Upper lobe of right lung (tissue), 1 donor: ENCODE measurements around the gene SHISAL1. TPM values are rescaled to one million over a fixed set of nuclear protein-coding genes. Genes with fewer than 3 reads are reported as not detected.

Experiments
- ATAC-seq: fragments of 200-7000 bp; cut with Tn5 transposase; one replicate; pipeline ENCODE4 v1.9.1; 2020; ENCODE audit warnings: mild to moderate bottlenecking, moderate library complexity
- DNase-seq: peaks from one replicate; pipeline ENCODE4 v3.0.0-alpha.2; 2020
- H3K27ac ChIP-seq: fragments of 200-600 bp; one replicate; pipeline ENCODE4 v1.8.0; 2022
- H3K27me3 ChIP-seq: fragments of 200-600 bp; one replicate; pipeline ENCODE4 v1.8.0; 2022; ENCODE audit warnings: mild to moderate bottlenecking
- H3K36me3 ChIP-seq: fragments of 200-600 bp; one replicate; pipeline ENCODE4 v1.8.0; 2022
- H3K4me1 ChIP-seq: fragments of 200-600 bp; one replicate; pipeline ENCODE4 v1.8.0; 2022
- H3K4me3 ChIP-seq: fragments of 200-600 bp; one replicate; pipeline ENCODE4 v1.8.0; 2022; ENCODE audit warnings: mild to moderate bottlenecking
- H3K9me3 ChIP-seq: fragments of 200-600 bp; one replicate; pipeline ENCODE4 v1.8.0; 2022
- CTCF ChIP-seq: fragments of 200-600 bp; IDR thresholded peaks from one replicate; pipeline ENCODE4 v1.8.0; 2022; ENCODE audit warnings: antibody characterized with exemption
- intact Hi-C: fragments of 100-400 bp; cut with DNase I; formaldehyde crosslinking; loops from one replicate; pipeline ENCODE4 v1.11.0; 2022
- total RNA-seq: library from RNA; stranded (reverse); fragmentation: NEBNext Ultra II Directional; extraction: Animal tissue kit (Norgen Biotek cat#: 25700); gene quantifications from one replicate; pipeline ENCODE4 v1.2.1, GENCODE V29; 2021
- donor health status: DM: no; HTN: yes; CAD: no; lungs with severe emphysema.

The SHISAL1 gene
- total RNA-seq, 1 donor from 2014 or later, result 1.0 TPM

- Histone ChIP-seq H3K36me3 (no peaks in the 10 kb centered on the region), H3K27ac (no peak overlapping the region), H3K9me3 (no peaks in the 10 kb centered on the region), H3K4me1 (no peaks in the 10 kb centered on the region), H3K27me3 (no peaks in the 10 kb centered on the region), H3K4me3 (no peak overlapping the region)
- intact Hi-C loops, result no loop called here
- TF ChIP-seq CTCF, result no peak
- DNase-seq (no peak), ATAC-seq (no peak)
Observed at GRCh38 chr22:44293876-44294275, 18.9 kb downstream of the SHISAL1 start.

GRCh38 chr22:44293034-44293433 lies 19.7 kb downstream of the SHISAL1 start:
- Histone ChIP-seq H3K4me1 (no peaks in the 10 kb centered on the region), H3K4me3 (no peak overlapping the region), H3K27me3 (no peaks in the 10 kb centered on the region), H3K27ac (no peak overlapping the region), H3K36me3 (no peaks in the 10 kb centered on the region), H3K9me3 (no peaks in the 10 kb centered on the region)
- TF ChIP-seq CTCF, result no peak
- ATAC-seq (no peak), DNase-seq (no peak)
- intact Hi-C loops, result no loop called here

GRCh38 chr22:44292521-44292920 lies 20.2 kb downstream of the SHISAL1 start:
- no peak for DNase-seq
- Histone ChIP-seq H3K27me3 (no peaks in the 10 kb centered on the region), H3K4me3 (no peak overlapping the region), H3K9me3 (no peaks in the 10 kb centered on the region), H3K27ac (no peak overlapping the region), H3K4me1 (no peaks in the 10 kb centered on the region), H3K36me3 (no peaks in the 10 kb centered on the region)
- no peak for TF ChIP-seq CTCF
- intact Hi-C loops, result no loop called here
- ATAC-seq, result peak; percentile 7

GRCh38 chr22:44291674-44292360 lies 20.9 kb downstream of the SHISAL1 start:
- no peak for DNase-seq
- intact Hi-C loops, result no loop called here
- no peak for TF ChIP-seq CTCF
- Histone ChIP-seq H3K27ac (no peak overlapping the region), H3K36me3 (no peaks in the 10 kb centered on the region), H3K4me3 (no peak overlapping the region), H3K4me1 (no peaks in the 10 kb centered on the region), H3K9me3 (no peaks in the 10 kb centered on the region), H3K27me3 (no peaks in the 10 kb centered on the region)
- no peak for ATAC-seq

GRCh38 chr22:44291265-44291664 lies 21.5 kb downstream of the SHISAL1 start:
- no peak for TF ChIP-seq CTCF
- ATAC-seq, result no peak
- Histone ChIP-seq H3K36me3 (no peaks in the 10 kb centered on the region), H3K27ac (no peak overlapping the region), H3K9me3 (no peaks in the 10 kb centered on the region), H3K27me3 (no peaks in the 10 kb centered on the region), H3K4me3 (no peak overlapping the region), H3K4me1 (no peaks in the 10 kb centered on the region)
- no peak for DNase-seq
- intact Hi-C loops, result no loop called here
